Measurements from ENCODE around the gene RARB. TPM values are rescaled to one million over a fixed set of nuclear protein-coding genes. Genes with fewer than 3 reads are reported as not detected.

Gene RARB
- total and polyA plus RNA-seq, 9 of the 15 experiments (the other 6 are each of a cell fraction or from before 2014, with no cell fraction given) = 0.15 to 1.3 (median 0.27) TPM

- no peak for TF ChIP-seq ZBTB49 (CRISPR knock-in tag; IDR thresholded peaks at IDR 0.05; ENCODE audit: borderline replicate concordance)
- TF ChIP-seq, protein P1, sequence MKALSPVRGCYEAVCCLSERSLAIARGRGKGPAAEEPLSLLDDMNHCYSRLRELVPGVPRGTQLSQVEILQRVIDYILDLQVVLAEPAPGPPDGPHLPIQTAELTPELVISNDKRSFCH (CRISPR knock-in tag; IDR thresholded peaks at IDR 0.05) = no peak
- TF ChIP-seq, protein P1 (tag; IDR thresholded peaks at IDR 0.05) = no peak
- no peak for TF ChIP-seq ESRRA (IDR thresholded peaks at IDR 0.05; ENCODE audit: borderline replicate concordance, low read depth)
- TF ChIP-seq, protein P2, sequence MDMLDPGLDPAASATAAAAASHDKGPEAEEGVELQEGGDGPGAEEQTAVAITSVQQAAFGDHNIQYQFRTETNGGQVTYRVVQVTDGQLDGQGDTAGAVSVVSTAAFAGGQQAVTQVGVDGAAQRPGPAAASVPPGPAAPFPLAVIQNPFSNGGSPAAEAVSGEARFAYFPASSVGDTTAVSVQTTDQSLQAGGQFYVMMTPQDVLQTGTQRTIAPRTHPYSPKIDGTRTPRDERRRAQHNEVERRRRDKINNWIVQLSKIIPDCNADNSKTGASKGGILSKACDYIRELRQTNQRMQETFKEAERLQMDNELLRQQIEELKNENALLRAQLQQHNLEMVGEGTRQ (CRISPR knock-in tag; IDR thresholded peaks at IDR 0.05) = no peak
- no peak for TF ChIP-seq TCF3 (CRISPR knock-in tag; IDR thresholded peaks at IDR 0.05)
- TF ChIP-seq NFE2L1 (tag; IDR thresholded peaks at IDR 0.05; ENCODE audit: borderline replicate concordance, low read depth) = peak; percentile 52; the same call in 1 of the 2 replicates
- TF ChIP-seq ETS2 (tag; IDR thresholded peaks at IDR 0.05; ENCODE audit: borderline replicate concordance, poor library complexity, severe bottlenecking) = no peak
- TF ChIP-seq ZNF253 (CRISPR knock-in tag; conservative IDR thresholded peaks at IDR 0.05) = no peak
- TF ChIP-seq ZNF785 (CRISPR knock-in tag; IDR thresholded peaks at IDR 0.05) = no peak
- TF ChIP-seq, protein P3, sequence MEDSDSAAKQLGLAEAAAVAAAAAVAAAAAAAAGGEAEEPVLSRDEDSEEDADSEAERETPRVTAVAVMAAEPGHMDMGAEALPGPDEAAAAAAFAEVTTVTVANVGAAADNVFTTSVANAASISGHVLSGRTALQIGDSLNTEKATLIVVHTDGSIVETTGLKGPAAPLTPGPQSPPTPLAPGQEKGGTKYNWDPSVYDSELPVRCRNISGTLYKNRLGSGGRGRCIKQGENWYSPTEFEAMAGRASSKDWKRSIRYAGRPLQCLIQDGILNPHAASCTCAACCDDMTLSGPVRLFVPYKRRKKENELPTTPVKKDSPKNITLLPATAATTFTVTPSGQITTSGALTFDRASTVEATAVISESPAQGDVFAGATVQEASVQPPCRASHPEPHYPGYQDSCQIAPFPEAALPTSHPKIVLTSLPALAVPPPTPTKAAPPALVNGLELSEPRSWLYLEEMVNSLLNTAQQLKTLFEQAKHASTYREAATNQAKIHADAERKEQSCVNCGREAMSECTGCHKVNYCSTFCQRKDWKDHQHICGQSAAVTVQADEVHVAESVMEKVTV (CRISPR knock-in tag; IDR thresholded peaks at IDR 0.05) = 0 out of 2 replicates have a peak, but pooled peaks have one; percentile 31
- no peak for TF ChIP-seq PHB (CRISPR knock-in tag; IDR thresholded peaks at IDR 0.05)
- peak; percentile 42 for TF ChIP-seq TEAD4 (IDR thresholded peaks at IDR 0.05; ENCODE audit: low read length)
- TF ChIP-seq TEAD4 (CRISPR knock-in tag; IDR thresholded peaks at IDR 0.05; ENCODE audit: borderline replicate concordance) = no peak
- TF ChIP-seq KAT8 (IDR thresholded peaks at IDR 0.05; ENCODE audit: low read depth) = no peak
- no peak for TF ChIP-seq PATZ1 (CRISPR knock-in tag; IDR thresholded peaks at IDR 0.05; ENCODE audit: borderline replicate concordance)
- no peak for TF ChIP-seq GTF2F1 (IDR thresholded peaks at IDR 0.05; ENCODE audit: low read depth, low read length)
- TF ChIP-seq MAFG (tag; conservative IDR thresholded peaks at IDR 0.05) = peak; percentile 88
- no peak for TF ChIP-seq HDAC1 (IDR thresholded peaks at IDR 0.05)
- no peak for TF ChIP-seq JUNB (CRISPR knock-in tag; conservative IDR thresholded peaks at IDR 0.05)
Measured at GRCh38 chr3:25592510-25592968, 164.5 kb downstream of the RARB start (continued).

Data from K562 (cell line).